ENCODE data around the gene OMG.
"Not testable (repeated sequence)": the region's sequence is repeated elsewhere in the genome, so short reads cannot be mapped to it uniquely, and the experiment has no call there.

Gene OMG

GRCh38 chr17:31307640-31308039, 10.6 kb upstream of the OMG start:
- H3K27ac ChIP-seq (ENCODE audit: low read length) = no peak overlapping the region
- H3K4me3 ChIP-seq (ENCODE audit: low read depth in 1 of 2, low read length in 2 of 2) = no peak overlapping the region
- peaks cover 0 to 11% of the 10 kb centered on the region in 2 donors for H3K36me3 ChIP-seq (ENCODE audit: control insufficient read depth in 1 of 2, insufficient read depth in 2 of 2, low read length in 2 of 2)
- no peaks in the 10 kb centered on the region for H3K4me1 ChIP-seq (ENCODE audit: control insufficient read depth in 1 of 2, insufficient read depth in 2 of 2, low read length in 2 of 2)
- H3K27me3 ChIP-seq (ENCODE audit: low read depth, low read length) = no peaks in the 10 kb centered on the region
- no peaks in the 10 kb centered on the region for H3K9me3 ChIP-seq (ENCODE audit: control insufficient read depth in 1 of 2, low read length in 2 of 2)

GRCh38 chr17:31299624-31300023, 2.6 kb upstream of the OMG start:
- Histone ChIP-seq H3K9me3 (ENCODE audit: control insufficient read depth in 1 of 2, low read length in 2 of 2) (no peaks in the 10 kb centered on the region), H3K27ac (ENCODE audit: low read length) (no peak overlapping the region), H3K27me3 (ENCODE audit: low read depth, low read length) (no peaks in the 10 kb centered on the region)

GRCh38 chr17:31296142-31296541, 897 bp downstream of the OMG start:
- no peaks in the 10 kb centered on the region for H3K27me3 ChIP-seq (ENCODE audit: low read depth, low read length)
- no peaks in the 10 kb centered on the region for H3K9me3 ChIP-seq (ENCODE audit: control insufficient read depth in 1 of 2, low read length in 2 of 2)
- no peaks in the 10 kb centered on the region for H3K4me1 ChIP-seq (ENCODE audit: control insufficient read depth in 1 of 2, insufficient read depth in 2 of 2, low read length in 2 of 2)
- H3K36me3 ChIP-seq (ENCODE audit: control insufficient read depth in 1 of 2, insufficient read depth in 2 of 2, low read length in 2 of 2) = peaks cover 0 to 6% of the 10 kb centered on the region in 2 donors
- H3K27ac ChIP-seq (ENCODE audit: low read length) = no peak overlapping the region
- H3K4me3 ChIP-seq (ENCODE audit: low read depth in 1 of 2, low read length in 2 of 2) = no peak overlapping the region

More at GRCh38 chr17:31299624-31300023, 2.6 kb upstream of the OMG start:
- Histone ChIP-seq H3K36me3 (ENCODE audit: control insufficient read depth in 1 of 2, insufficient read depth in 2 of 2, low read length in 2 of 2) (peaks cover 0 to 11% of the 10 kb centered on the region in 2 donors), H3K4me1 (ENCODE audit: control insufficient read depth in 1 of 2, insufficient read depth in 2 of 2, low read length in 2 of 2) (no peaks in the 10 kb centered on the region), H3K4me3 (ENCODE audit: low read depth in 1 of 2, low read length in 2 of 2) (no peak overlapping the region)

- Histone ChIP-seq H3K4me3 (ENCODE audit: low read depth in 1 of 2, low read length in 2 of 2) (no peak overlapping the region), H3K9me3 (ENCODE audit: control insufficient read depth in 1 of 2, low read length in 2 of 2) (no peaks in the 10 kb centered on the region), H3K27ac (ENCODE audit: low read length) (no peak overlapping the region), H3K36me3 (ENCODE audit: control insufficient read depth in 1 of 2, insufficient read depth in 2 of 2, low read length in 2 of 2) (peaks cover 0 to 6% of the 10 kb centered on the region in 2 donors), H3K4me1 (ENCODE audit: control insufficient read depth in 1 of 2, insufficient read depth in 2 of 2, low read length in 2 of 2) (no peaks in the 10 kb centered on the region), H3K27me3 (ENCODE audit: low read depth, low read length) (no peaks in the 10 kb centered on the region)
Measured at GRCh38 chr17:31295489-31295871, 1.6 kb downstream of the OMG start.

GRCh38 chr17:31294820-31295488, 2.1 kb downstream of the OMG start:
- no peak overlapping the region for H3K4me3 ChIP-seq (ENCODE audit: low read depth in 1 of 2, low read length in 2 of 2)
- no peaks in the 10 kb centered on the region for H3K9me3 ChIP-seq (ENCODE audit: control insufficient read depth in 1 of 2, low read length in 2 of 2)
- no peaks in the 10 kb centered on the region for H3K4me1 ChIP-seq (ENCODE audit: control insufficient read depth in 1 of 2, insufficient read depth in 2 of 2, low read length in 2 of 2)
- no peak overlapping the region for H3K27ac ChIP-seq (ENCODE audit: low read length)
- H3K36me3 ChIP-seq (ENCODE audit: control insufficient read depth in 1 of 2, insufficient read depth in 2 of 2, low read length in 2 of 2) = peaks cover 0 to 6% of the 10 kb centered on the region in 2 donors
- H3K27me3 ChIP-seq (ENCODE audit: low read depth, low read length) = no peaks in the 10 kb centered on the region

GRCh38 chr17:31294231-31294630, 2.8 kb downstream of the OMG start:
- H3K36me3 ChIP-seq (ENCODE audit: control insufficient read depth in 1 of 2, insufficient read depth in 2 of 2, low read length in 2 of 2) = peaks cover 0 to 6% of the 10 kb centered on the region in 2 donors
- no peak overlapping the region for H3K27ac ChIP-seq (ENCODE audit: low read length)
- no peak overlapping the region for H3K4me3 ChIP-seq (ENCODE audit: low read depth in 1 of 2, low read length in 2 of 2)
- no peaks in the 10 kb centered on the region for H3K4me1 ChIP-seq (ENCODE audit: control insufficient read depth in 1 of 2, insufficient read depth in 2 of 2, low read length in 2 of 2)
- H3K27me3 ChIP-seq (ENCODE audit: low read depth, low read length) = no peaks in the 10 kb centered on the region
- no peaks in the 10 kb centered on the region for H3K9me3 ChIP-seq (ENCODE audit: control insufficient read depth in 1 of 2, low read length in 2 of 2)

- Histone ChIP-seq H3K4me3 (ENCODE audit: low read depth in 1 of 2, low read length in 2 of 2) (no peak overlapping the region), H3K9me3 (ENCODE audit: control insufficient read depth in 1 of 2, low read length in 2 of 2) (no peaks in the 10 kb centered on the region), H3K36me3 (ENCODE audit: control insufficient read depth in 1 of 2, insufficient read depth in 2 of 2, low read length in 2 of 2) (peaks cover 0 to 6% of the 10 kb centered on the region in 2 donors), H3K4me1 (ENCODE audit: control insufficient read depth in 1 of 2, insufficient read depth in 2 of 2, low read length in 2 of 2) (no peaks in the 10 kb centered on the region), H3K27ac (ENCODE audit: low read length) (no peak overlapping the region), H3K27me3 (ENCODE audit: low read depth, low read length) (no peaks in the 10 kb centered on the region)
Measured at GRCh38 chr17:31293581-31293980, 3.5 kb downstream of the OMG start.

GRCh38 chr17:31291820-31292219, 5.2 kb downstream of the OMG start:
- no peak overlapping the region for H3K27ac ChIP-seq (ENCODE audit: low read length)
- peaks cover 6% of the 10 kb centered on the region in 2 donors for H3K36me3 ChIP-seq (ENCODE audit: control insufficient read depth in 1 of 2, insufficient read depth in 2 of 2, low read length in 2 of 2)
- no peaks in the 10 kb centered on the region for H3K4me1 ChIP-seq (ENCODE audit: control insufficient read depth in 1 of 2, insufficient read depth in 2 of 2, low read length in 2 of 2)
- no peaks in the 10 kb centered on the region for H3K9me3 ChIP-seq (ENCODE audit: control insufficient read depth in 1 of 2, low read length in 2 of 2)
- no peaks in the 10 kb centered on the region for H3K27me3 ChIP-seq (ENCODE audit: low read depth, low read length)
- H3K4me3 ChIP-seq (ENCODE audit: low read depth in 1 of 2, low read length in 2 of 2) = no peak overlapping the region

GRCh38 chr17:31289790-31290189, 7.2 kb downstream of the OMG start:
- Histone ChIP-seq H3K4me1 (ENCODE audit: control insufficient read depth in 1 of 2, insufficient read depth in 2 of 2, low read length in 2 of 2) (no peaks in the 10 kb centered on the region), H3K4me3 (ENCODE audit: low read depth in 1 of 2, low read length in 2 of 2) (no peak overlapping the region), H3K36me3 (ENCODE audit: control insufficient read depth in 1 of 2, insufficient read depth in 2 of 2, low read length in 2 of 2) (peaks cover 6% of the 10 kb centered on the region in 2 donors), H3K27ac (ENCODE audit: low read length) (no peak overlapping the region), H3K27me3 (ENCODE audit: low read depth, low read length) (no peaks in the 10 kb centered on the region), H3K9me3 (ENCODE audit: control insufficient read depth in 1 of 2, low read length in 2 of 2) (no peaks in the 10 kb centered on the region)

GRCh38 chr17:31287932-31288331, 9.1 kb downstream of the OMG start:
- H3K36me3 ChIP-seq (ENCODE audit: control insufficient read depth in 1 of 2, insufficient read depth in 2 of 2, low read length in 2 of 2); H3K27me3 ChIP-seq (ENCODE audit: low read depth, low read length); H3K27ac ChIP-seq (ENCODE audit: low read length); H3K4me1 ChIP-seq (ENCODE audit: control insufficient read depth in 1 of 2, insufficient read depth in 2 of 2, low read length in 2 of 2); H3K4me3 ChIP-seq (ENCODE audit: low read depth in 1 of 2, low read length in 2 of 2); H3K9me3 ChIP-seq (ENCODE audit: control insufficient read depth in 1 of 2, low read length in 2 of 2): not testable (repeated sequence)

GRCh38 chr17:31286587-31286986, 10.5 kb downstream of the OMG start:
- Histone ChIP-seq H3K27me3 (ENCODE audit: low read depth, low read length) (no peaks in the 10 kb centered on the region), H3K4me1 (ENCODE audit: control insufficient read depth in 1 of 2, insufficient read depth in 2 of 2, low read length in 2 of 2) (no peaks in the 10 kb centered on the region), H3K27ac (ENCODE audit: low read length) (no peak overlapping the region), H3K9me3 (ENCODE audit: control insufficient read depth in 1 of 2, low read length in 2 of 2) (no peaks in the 10 kb centered on the region), H3K36me3 (ENCODE audit: control insufficient read depth in 1 of 2, insufficient read depth in 2 of 2, low read length in 2 of 2) (peaks cover under 1 to 6% of the 10 kb centered on the region in 2 donors), H3K4me3 (ENCODE audit: low read depth in 1 of 2, low read length in 2 of 2) (no peak overlapping the region)

GRCh38 chr17:31283841-31284240, 13.2 kb downstream of the OMG start:
- Histone ChIP-seq H3K27ac (ENCODE audit: low read length) (no peak overlapping the region), H3K4me3 (ENCODE audit: low read depth in 1 of 2, low read length in 2 of 2) (no peak overlapping the region), H3K4me1 (ENCODE audit: control insufficient read depth in 1 of 2, insufficient read depth in 2 of 2, low read length in 2 of 2) (no peaks in the 10 kb centered on the region), H3K27me3 (ENCODE audit: low read depth, low read length) (no peaks in the 10 kb centered on the region), H3K36me3 (ENCODE audit: control insufficient read depth in 1 of 2, insufficient read depth in 2 of 2, low read length in 2 of 2) (peaks cover 0 to 6% of the 10 kb centered on the region in 2 donors), H3K9me3 (ENCODE audit: control insufficient read depth in 1 of 2, low read length in 2 of 2) (no peaks in the 10 kb centered on the region)
